Keratinocyte (primary cell): Measurements from ENCODE around the gene CORO2B. TPM values are rescaled to one million over a fixed set of nuclear protein-coding genes. Genes with fewer than 3 reads are reported as not detected.

Experiments used
- DNase-seq: peaks from one replicate; pipeline ENCODE4 v3.0.0-alpha.2; 2011; ENCODE audit warnings: low read depth, missing footprints, low spot score
- FAIRE-seq: peaks from 2 replicates; lab custom pipeline; 2011; peaks lifted over from hg19 to GRCh38; lab: Jason Lieb, UNC
- H2AFZ ChIP-seq: 2 replicates; pipeline ENCODE4 v1.6.0; 2012; ENCODE audit warnings: low read length, control low read depth, inconsistent platforms; ENCODE audit not compliant: control insufficient read depth
- H3K27ac ChIP-seq: 2 replicates; pipeline ENCODE4 v1.5.1; 2011; ENCODE audit warnings: low read length; ENCODE audit not compliant: control insufficient read depth, insufficient read depth
- H3K27me3 ChIP-seq: 3 replicates; pipeline ENCODE4 v1.6.0; 2011; ENCODE audit warnings: low read length; ENCODE audit not compliant: control insufficient read depth, insufficient read depth; ENCODE audit errors: extremely low read depth
- H3K36me3 ChIP-seq, 2 experiments: 2 replicates in 1 of 2; 3 replicates in 1 of 2; pipeline ENCODE4 v1.5.1; 2011; ENCODE audit warnings: low read length in 2 of 2, mild to moderate bottlenecking in 1 of 2; ENCODE audit not compliant: control insufficient read depth in 2 of 2, insufficient read depth in 2 of 2; ENCODE audit errors: extremely low read depth in 1 of 2
- H3K4me1 ChIP-seq: 3 replicates; pipeline ENCODE4 v1.5.1; 2011; ENCODE audit warnings: low read length; ENCODE audit not compliant: control insufficient read depth, insufficient read depth; ENCODE audit errors: extremely low read depth
- H3K4me2 ChIP-seq: 3 replicates; pipeline ENCODE4 v1.6.0; 2011; ENCODE audit warnings: low read depth, low read length; ENCODE audit not compliant: control insufficient read depth, insufficient read depth; ENCODE audit errors: extremely low read depth
- H3K4me3 ChIP-seq, 3 experiments: fragments of 200-600 bp in 1 of 3; sonication (generic) in 1 of 3; 2 replicates in 2 of 3; 3 replicates in 1 of 3; pipeline ENCODE4 v1.5.1; 2011 to 2016; ENCODE audit warnings: low read length in 3 of 3, mild to moderate bottlenecking in 3 of 3, control low read depth in 2 of 3, inconsistent platforms in 1 of 3, low read depth in 1 of 3, mixed read lengths in 1 of 3, mixed run types in 1 of 3, moderate library complexity in 1 of 3; ENCODE audit not compliant: control insufficient read depth in 2 of 3, insufficient read depth in 2 of 3; ENCODE audit errors: extremely low read depth in 1 of 3
- H3K79me2 ChIP-seq: 2 replicates; pipeline ENCODE4 v1.6.0; 2012; ENCODE audit warnings: low read length; ENCODE audit not compliant: control insufficient read depth, insufficient read depth
- H3K9ac ChIP-seq: 3 replicates; pipeline ENCODE4 v1.6.0; 2011; ENCODE audit warnings: low read length; ENCODE audit not compliant: control insufficient read depth, insufficient read depth; ENCODE audit errors: extremely low read depth
- H3K9me1 ChIP-seq: 3 replicates; pipeline ENCODE4 v1.6.0; 2011; ENCODE audit warnings: low read length; ENCODE audit not compliant: control insufficient read depth, insufficient read depth; ENCODE audit errors: extremely low read depth
- H3K9me3 ChIP-seq: 2 replicates; pipeline ENCODE4 v1.5.1; 2012; ENCODE audit warnings: low read depth, low read length; ENCODE audit not compliant: control insufficient read depth
- H4K20me1 ChIP-seq: 3 replicates; pipeline ENCODE4 v1.6.0; 2011; ENCODE audit warnings: low read length; ENCODE audit not compliant: control insufficient read depth, insufficient read depth; ENCODE audit errors: extremely low read depth
- EZH2 ChIP-seq: IDR thresholded peaks from one replicate; pipeline ENCODE4 v1.6.1; 2012; ENCODE audit warnings: inconsistent platforms, mild to moderate bottlenecking, low read length, moderate library complexity
- dilution Hi-C: fragments of 300-500 bp; cut with MboI; formaldehyde crosslinking; loops from one replicate; pipeline ENCODE4 v1.7.0; 2020; ENCODE audit warnings: low sequenced_read_pairs; ENCODE audit not compliant: extremely low pct_ligation_motif_present
- polyA plus RNA-seq, 5 experiments: library from polyadenylated mRNA; depleted of rRNA in 3 of 5; stranded (reverse) in 3 of 5; stranded (forward) in 1 of 5; unstranded in 1 of 5; fragments of >200 nt; gene quantifications; 1 replicate in 1 of 5; 2 replicates in 3 of 5; 3 replicates in 1 of 5; pipeline versions ENCODE4 v1.2.1 to v1.2.3, GENCODE V29; 2011 to 2012; ENCODE audit warnings: missing spikeins in 2 of 5, low read depth in 1 of 5, low replicate concordance in 1 of 5
- TF ChIP-seq, protein P1 (sequence below), 3 experiments: IDR thresholded peaks in 1 of 3; conservative IDR thresholded peaks in 1 of 3; optimal IDR thresholded peaks in 1 of 3; 2 replicates in 2 of 3; 3 replicates in 1 of 3; pipeline versions ENCODE3 to v1.5.1; 2011; ENCODE audit warnings: low read length in 3 of 3, mild to moderate bottlenecking in 3 of 3, moderate library complexity in 2 of 3, control low read depth in 1 of 3, inconsistent platforms in 1 of 3; ENCODE audit not compliant: insufficient read depth in 2 of 3; ENCODE audit errors: extremely low read depth in 1 of 3

CORO2B gene
- polyA plus RNA-seq, 1 donor (not counting 4 experiments of a cell fraction or from before 2014, with no cell fraction given): 0.13 TPM

DNA sequence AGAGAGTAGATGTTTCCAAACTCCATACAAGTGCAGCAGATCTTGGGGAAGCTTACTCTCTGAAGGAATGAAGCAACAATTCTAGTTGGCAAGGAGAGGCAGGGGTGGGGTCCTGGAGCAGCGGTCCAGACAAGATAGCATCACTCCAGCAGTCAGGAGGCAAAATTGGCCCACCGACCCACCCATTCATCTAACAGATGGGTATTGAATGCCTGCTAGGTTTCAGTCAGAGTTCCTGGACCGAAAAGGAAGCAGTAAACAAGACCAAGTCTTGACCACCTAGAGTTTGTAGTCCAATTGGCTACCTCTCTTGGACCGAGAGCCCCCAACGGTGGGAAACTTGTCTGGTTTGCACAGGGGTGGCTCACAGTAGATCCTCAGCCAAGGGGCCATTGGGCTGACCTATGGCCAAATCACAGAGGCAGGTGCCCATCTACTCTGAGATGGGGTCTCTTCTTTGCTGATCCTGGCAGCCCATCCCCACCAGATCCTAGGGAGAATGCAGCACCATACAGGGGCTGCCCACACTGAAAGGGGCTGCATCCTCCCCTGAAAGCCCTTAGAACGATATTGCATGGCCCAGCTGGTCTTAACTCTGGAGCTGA, 74.3 kb downstream of the CORO2B start:
- Histone ChIP-seq H3K4me3 (no peak overlapping the region), H3K4me2 (no peak overlapping the region), H3K27ac (no peak overlapping the region), H3K27me3 (no peaks in the 10 kb centered on the region), H2AFZ (no peak overlapping the region), H3K4me1 (peaks cover 8% of the 10 kb centered on the region), H3K36me3 (no peaks in the 10 kb centered on the region), H3K9me3 (no peaks in the 10 kb centered on the region), H4K20me1 (peaks cover 3% of the 10 kb centered on the region), H3K79me2 (no peaks in the 10 kb centered on the region), H3K9ac (no peak overlapping the region), H3K9me1 (no peaks in the 10 kb centered on the region)
- FAIRE-seq: no peak
- DNase-seq: no peak
- dilution Hi-C loops: no loop called here
- TF ChIP-seq, protein P1, sequence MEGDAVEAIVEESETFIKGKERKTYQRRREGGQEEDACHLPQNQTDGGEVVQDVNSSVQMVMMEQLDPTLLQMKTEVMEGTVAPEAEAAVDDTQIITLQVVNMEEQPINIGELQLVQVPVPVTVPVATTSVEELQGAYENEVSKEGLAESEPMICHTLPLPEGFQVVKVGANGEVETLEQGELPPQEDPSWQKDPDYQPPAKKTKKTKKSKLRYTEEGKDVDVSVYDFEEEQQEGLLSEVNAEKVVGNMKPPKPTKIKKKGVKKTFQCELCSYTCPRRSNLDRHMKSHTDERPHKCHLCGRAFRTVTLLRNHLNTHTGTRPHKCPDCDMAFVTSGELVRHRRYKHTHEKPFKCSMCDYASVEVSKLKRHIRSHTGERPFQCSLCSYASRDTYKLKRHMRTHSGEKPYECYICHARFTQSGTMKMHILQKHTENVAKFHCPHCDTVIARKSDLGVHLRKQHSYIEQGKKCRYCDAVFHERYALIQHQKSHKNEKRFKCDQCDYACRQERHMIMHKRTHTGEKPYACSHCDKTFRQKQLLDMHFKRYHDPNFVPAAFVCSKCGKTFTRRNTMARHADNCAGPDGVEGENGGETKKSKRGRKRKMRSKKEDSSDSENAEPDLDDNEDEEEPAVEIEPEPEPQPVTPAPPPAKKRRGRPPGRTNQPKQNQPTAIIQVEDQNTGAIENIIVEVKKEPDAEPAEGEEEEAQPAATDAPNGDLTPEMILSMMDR (optimal IDR thresholded peaks at IDR 0.05 in 1 of 3, IDR thresholded peaks at IDR 0.05 in 1 of 3, conservative IDR thresholded peaks at IDR 0.05 in 1 of 3; ENCODE audit: extremely low read depth in 1 of 3, insufficient read depth in 2 of 3, low read length in 3 of 3): no peak
- no peak for TF ChIP-seq EZH2

DNA sequence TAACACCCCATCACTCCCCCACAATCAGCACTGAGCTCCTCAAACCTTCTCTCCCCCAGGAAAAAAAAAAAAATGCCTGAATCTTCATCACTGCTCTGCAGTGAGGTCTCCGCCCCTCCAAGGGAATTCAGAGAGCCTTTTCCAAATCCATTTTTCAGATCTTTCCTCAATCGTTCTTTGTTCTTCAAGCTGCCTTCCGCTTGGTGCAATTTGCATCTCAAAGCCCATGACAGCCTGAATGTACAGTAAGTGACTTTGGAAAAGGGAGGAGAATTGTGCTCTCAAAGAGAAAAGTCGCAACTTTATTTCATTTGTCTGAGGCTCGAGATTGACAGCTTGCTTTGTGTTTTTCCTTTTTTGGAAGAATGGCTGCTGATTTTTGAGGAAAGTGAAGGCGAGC, 75.0 kb downstream of the CORO2B start:
- Histone ChIP-seq H2AFZ (no peak overlapping the region), H3K4me1 (peaks cover 8% of the 10 kb centered on the region), H3K27me3 (no peaks in the 10 kb centered on the region), H3K36me3 (no peaks in the 10 kb centered on the region), H3K4me3 (no peak overlapping the region), H3K9ac (no peak overlapping the region), H3K4me2 (no peak overlapping the region), H3K27ac (no peak overlapping the region), H4K20me1 (peaks cover 3% of the 10 kb centered on the region), H3K79me2 (no peaks in the 10 kb centered on the region), H3K9me3 (no peaks in the 10 kb centered on the region), H3K9me1 (no peaks in the 10 kb centered on the region)
- no peak for TF ChIP-seq EZH2
- TF ChIP-seq, protein P1 (optimal IDR thresholded peaks at IDR 0.05 in 1 of 3, IDR thresholded peaks at IDR 0.05 in 1 of 3, conservative IDR thresholded peaks at IDR 0.05 in 1 of 3; ENCODE audit: extremely low read depth in 1 of 3, insufficient read depth in 2 of 3, low read length in 3 of 3): no peak
- FAIRE-seq (no peak), DNase-seq (no peak)
- dilution Hi-C loops: no loop called here
